Muscle of leg (tissue), 11 donors: Measurements from ENCODE around the gene CTSD. TPM values are rescaled to one million over a fixed set of nuclear protein-coding genes. Genes with fewer than 3 reads are reported as not detected.

Experiments used
- DNase-seq: peaks from one replicate; pipeline ENCODE4 v3.0.0; 2013
- H3K27ac ChIP-seq: one replicate; pipeline ENCODE4 v1.5.1; 2013; ENCODE audit warnings: mild to moderate bottlenecking, low read length, control low read depth
- H3K27me3 ChIP-seq: one replicate; pipeline ENCODE4 v1.6.1; 2013; ENCODE audit warnings: low read length; ENCODE audit not compliant: control insufficient read depth, insufficient read depth
- H3K36me3 ChIP-seq: one replicate; pipeline ENCODE4 v1.6.1; 2013; ENCODE audit warnings: low read length; ENCODE audit not compliant: control insufficient read depth, insufficient read depth
- H3K4me1 ChIP-seq: one replicate; pipeline ENCODE4 v1.6.1; 2013; ENCODE audit warnings: low read length; ENCODE audit not compliant: control insufficient read depth, insufficient read depth
- H3K4me3 ChIP-seq: one replicate; pipeline ENCODE4 v1.5.1; 2013; ENCODE audit warnings: low read length, control low read depth
- H3K9me3 ChIP-seq: replicated peaks from 2 replicates; pipeline ENCODE4 v1.6.1; 2013; ENCODE audit warnings: low read depth, low read length; ENCODE audit not compliant: control insufficient read depth
- WGBS: methylation state at CpG from one replicate; pipeline ENCODE4 v1.1.5; 2013; ENCODE audit warnings: missing lambda C conversion rate; ENCODE audit not compliant: insufficient coverage; 5-methylcytosine and 5-hydroxymethylcytosine counted together
- polyA plus RNA-seq, 8 donors: library from polyadenylated mRNA; unstranded; fragments of 120-200 nt; gene quantifications; one replicate each; pipeline versions ENCODE4 v1.2.1 to v1.2.3, GENCODE V29; 2013; ENCODE audit warnings: inconsistent platforms in 1 of 8, low replicate concordance in 1 of 8; ENCODE audit not compliant: insufficient read length in 8 of 8, insufficient read depth in 1 of 8
- total RNA-seq: library from RNA; stranded (reverse); fragments of 120-200 nt; gene quantifications from one replicate; pipeline ENCODE4 v1.2.4, GENCODE V29; 2013

The CTSD gene
- total and polyA plus RNA-seq, 9 donors: 56.9 to 120 (median 91.6) TPM

- no peak overlapping the region for H3K27ac ChIP-seq
- peak overlapping the region; percentile 60 for H3K4me3 ChIP-seq
- no peak for DNase-seq
- peaks cover 38% of the 10 kb centered on the region for H3K4me1 ChIP-seq
- no peaks in the 10 kb centered on the region for H3K27me3 ChIP-seq
- 82% methylated on average over 6 of the region's 12 CpGs for WGBS
- no peaks in the 10 kb centered on the region for H3K9me3 ChIP-seq
- peaks cover 20% of the 10 kb centered on the region for H3K36me3 ChIP-seq
These were observed 1.7 kb downstream of the CTSD start for GRCh38 chr11:1761857-1762536.

- Histone ChIP-seq H3K36me3 (peaks cover 27% of the 10 kb centered on the region), H3K9me3 (no peaks in the 10 kb centered on the region), H3K27me3 (no peaks in the 10 kb centered on the region), H3K4me3 (no peak overlapping the region), H3K27ac (peak overlapping the region; percentile 77), H3K4me1 (peaks cover 38% of the 10 kb centered on the region)
- 77% methylated on average over 27 of the region's 28 CpGs for WGBS
- DNase-seq: no peak
These were observed 2.4 kb downstream of the CTSD start for GRCh38 chr11:1761110-1761856.

GRCh38 chr11:1760351-1761109 lies 3.2 kb downstream of the CTSD start:
- 55% methylated on average over 17 of the region's 23 CpGs for WGBS
- no peaks in the 10 kb centered on the region for H3K27me3 ChIP-seq
- DNase-seq: peak; percentile 83
- peaks cover 29% of the 10 kb centered on the region for H3K36me3 ChIP-seq
- peaks cover 38% of the 10 kb centered on the region for H3K4me1 ChIP-seq
- no peak overlapping the region for H3K4me3 ChIP-seq
- H3K9me3 ChIP-seq: no peaks in the 10 kb centered on the region
- H3K27ac ChIP-seq: peak overlapping the region; percentile 77

- Histone ChIP-seq H3K27me3 (no peaks in the 10 kb centered on the region), H3K36me3 (peaks cover 35% of the 10 kb centered on the region), H3K4me1 (peaks cover 38% of the 10 kb centered on the region), H3K4me3 (no peak overlapping the region), H3K27ac (peak overlapping the region; percentile 20), H3K9me3 (no peaks in the 10 kb centered on the region)
- WGBS: 75% methylated on average over 5 of the region's 5 CpGs
- no peak for DNase-seq
These were observed 3.9 kb downstream of the CTSD start for GRCh38 chr11:1759851-1760220.

- Histone ChIP-seq H3K4me3 (no peak overlapping the region), H3K27me3 (no peaks in the 10 kb centered on the region), H3K36me3 (peaks cover 38% of the 10 kb centered on the region), H3K27ac (no peak overlapping the region), H3K4me1 (peaks cover 34% of the 10 kb centered on the region), H3K9me3 (no peaks in the 10 kb centered on the region)
- WGBS: 84% methylated on average over 20 of the region's 23 CpGs
- no peak for DNase-seq
These were observed 4.4 kb downstream of the CTSD start for GRCh38 chr11:1759151-1759850.

GRCh38 chr11:1758611-1759150 lies 5.0 kb downstream of the CTSD start:
- 73% methylated on average over 14 of the region's 21 CpGs for WGBS
- no peak for DNase-seq
- no peak overlapping the region for H3K4me3 ChIP-seq
- no peaks in the 10 kb centered on the region for H3K9me3 ChIP-seq
- H3K27ac ChIP-seq: no peak overlapping the region
- peaks cover 32% of the 10 kb centered on the region for H3K4me1 ChIP-seq
- peaks cover 42% of the 10 kb centered on the region for H3K36me3 ChIP-seq
- H3K27me3 ChIP-seq: no peaks in the 10 kb centered on the region

- Histone ChIP-seq H3K27ac (no peak overlapping the region), H3K4me3 (no peak overlapping the region), H3K36me3 (peaks cover 47% of the 10 kb centered on the region), H3K4me1 (peaks cover 29% of the 10 kb centered on the region), H3K27me3 (no peaks in the 10 kb centered on the region), H3K9me3 (no peaks in the 10 kb centered on the region)
- DNase-seq: no peak
- WGBS: 48% methylated on average over 15 of the region's 17 CpGs
These were observed 5.7 kb downstream of the CTSD start for GRCh38 chr11:1757861-1758610.

- 90% methylated on average over 33 of the region's 41 CpGs for WGBS
- Histone ChIP-seq H3K27ac (no peak overlapping the region), H3K4me3 (no peak overlapping the region), H3K4me1 (peaks cover 27% of the 10 kb centered on the region), H3K27me3 (no peaks in the 10 kb centered on the region), H3K9me3 (no peaks in the 10 kb centered on the region), H3K36me3 (peaks cover 53% of the 10 kb centered on the region)
- DNase-seq: no peak
These were observed 6.6 kb downstream of the CTSD start for GRCh38 chr11:1756791-1757771.
